Prostate gland (tissue), 2 donors: ENCODE results near the gene FYB2.

ENCODE experiments used
- POLR2A ChIP-seq: fragments of 450-650 bp; IDR thresholded peaks from one replicate; pipeline ENCODE4 v1.6.1; 2016; ENCODE audit warnings: antibody characterized with exemption, mild to moderate bottlenecking
- TF ChIP-seq, protein P1 (sequence below), 4 experiments: fragments of 200-600 bp in 2 of 4; fragments of 450-650 bp in 2 of 4; sonication (generic) in 2 of 4; IDR thresholded peaks; 1 replicate in 3 of 4; 2 replicates in 1 of 4; pipeline ENCODE4 v1.5.1; 2016 to 2019; ENCODE audit warnings: antibody characterized with exemption in 4 of 4, mild to moderate bottlenecking in 2 of 4, moderate library complexity in 2 of 4

GRCh38 chr1:56837244-56837939 is 18.2 kb upstream of the FYB2 start:
- TF ChIP-seq, protein P1, sequence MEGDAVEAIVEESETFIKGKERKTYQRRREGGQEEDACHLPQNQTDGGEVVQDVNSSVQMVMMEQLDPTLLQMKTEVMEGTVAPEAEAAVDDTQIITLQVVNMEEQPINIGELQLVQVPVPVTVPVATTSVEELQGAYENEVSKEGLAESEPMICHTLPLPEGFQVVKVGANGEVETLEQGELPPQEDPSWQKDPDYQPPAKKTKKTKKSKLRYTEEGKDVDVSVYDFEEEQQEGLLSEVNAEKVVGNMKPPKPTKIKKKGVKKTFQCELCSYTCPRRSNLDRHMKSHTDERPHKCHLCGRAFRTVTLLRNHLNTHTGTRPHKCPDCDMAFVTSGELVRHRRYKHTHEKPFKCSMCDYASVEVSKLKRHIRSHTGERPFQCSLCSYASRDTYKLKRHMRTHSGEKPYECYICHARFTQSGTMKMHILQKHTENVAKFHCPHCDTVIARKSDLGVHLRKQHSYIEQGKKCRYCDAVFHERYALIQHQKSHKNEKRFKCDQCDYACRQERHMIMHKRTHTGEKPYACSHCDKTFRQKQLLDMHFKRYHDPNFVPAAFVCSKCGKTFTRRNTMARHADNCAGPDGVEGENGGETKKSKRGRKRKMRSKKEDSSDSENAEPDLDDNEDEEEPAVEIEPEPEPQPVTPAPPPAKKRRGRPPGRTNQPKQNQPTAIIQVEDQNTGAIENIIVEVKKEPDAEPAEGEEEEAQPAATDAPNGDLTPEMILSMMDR (IDR thresholded peaks at IDR 0.05): no peak
- TF ChIP-seq POLR2A: no peak
